HG03060 (cell line): ENCODE data around the gene TEX54.
"Not testable (repeated sequence)": the region's sequence is repeated elsewhere in the genome, so short reads cannot be mapped to it uniquely, and the experiment has no call there.

Experiments
- ATAC-seq: cut with Tn5 transposase; IDR thresholded peaks from one replicate; pipeline ENCODE4 v1.9.1; 2021; ENCODE audit warnings: low read depth, moderate number of reproducible peaks; ENCODE audit not compliant: unreplicated experiment

TEX54 gene

DNA sequence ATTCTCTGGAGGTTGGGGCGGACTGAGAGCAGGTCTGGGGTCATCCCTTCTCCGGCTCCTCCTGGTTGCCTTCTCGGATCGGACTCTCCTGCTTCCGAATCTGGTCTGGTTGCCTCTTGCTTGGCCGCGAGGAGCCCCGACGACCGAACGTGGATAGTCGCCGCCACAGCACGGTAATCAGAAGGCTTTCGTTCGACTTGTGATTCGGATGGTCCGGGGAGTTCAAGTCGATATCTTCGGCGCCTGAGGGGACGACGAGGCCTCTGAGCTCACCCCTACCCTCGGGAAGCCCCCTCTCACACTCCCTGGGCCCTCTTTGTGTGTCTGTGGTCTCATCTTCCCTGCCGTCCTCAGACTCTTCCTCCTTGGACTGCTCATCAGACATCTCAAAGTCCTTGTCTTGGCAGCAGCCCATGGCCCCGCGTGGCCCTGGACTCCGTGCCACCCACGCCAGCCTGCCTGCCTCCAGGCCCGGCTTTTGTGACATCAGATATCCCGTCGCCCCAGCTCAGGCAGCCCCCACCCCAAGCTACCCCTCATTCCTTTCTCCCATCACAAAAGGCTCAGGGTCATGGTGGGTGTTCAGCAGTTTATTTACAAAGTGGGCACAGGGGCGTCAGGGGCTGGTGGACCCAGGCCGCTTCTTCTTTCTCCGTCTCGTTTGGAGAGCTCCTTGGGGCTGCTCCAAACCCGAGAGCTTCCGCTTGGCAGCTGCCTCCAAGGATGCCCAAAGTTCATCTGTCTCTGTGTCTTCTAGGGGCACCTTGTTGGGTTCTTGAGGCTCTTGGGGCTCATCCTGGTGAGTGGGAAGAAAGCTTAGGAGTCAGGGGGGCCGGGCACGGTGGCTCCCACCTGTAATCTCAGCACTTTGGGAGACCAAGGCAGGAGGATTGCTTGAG lies at the start of gene TEX54:
TEX54 (minus strand) TSS at position 506 of the 899 bp plus-strand sequence.
- ATAC-seq, result peak; percentile 7

DNA sequence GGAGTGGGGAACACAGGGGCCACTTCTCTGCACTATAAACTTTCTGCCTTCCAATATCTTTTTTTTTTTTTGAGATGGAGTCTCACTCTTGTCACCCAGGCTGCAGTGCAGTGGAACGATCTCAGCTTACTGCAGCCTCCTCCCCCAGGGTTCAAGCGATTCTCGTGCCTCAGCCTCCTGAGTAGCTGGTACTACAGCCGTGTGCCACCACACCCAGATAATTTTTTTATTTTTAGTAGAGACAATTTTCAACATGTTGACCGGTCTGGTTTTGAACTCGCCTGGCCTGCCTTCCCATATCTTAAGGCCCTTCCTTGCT lies 49.7 kb upstream of the TEX54 start:
- no peak for ATAC-seq

DNA sequence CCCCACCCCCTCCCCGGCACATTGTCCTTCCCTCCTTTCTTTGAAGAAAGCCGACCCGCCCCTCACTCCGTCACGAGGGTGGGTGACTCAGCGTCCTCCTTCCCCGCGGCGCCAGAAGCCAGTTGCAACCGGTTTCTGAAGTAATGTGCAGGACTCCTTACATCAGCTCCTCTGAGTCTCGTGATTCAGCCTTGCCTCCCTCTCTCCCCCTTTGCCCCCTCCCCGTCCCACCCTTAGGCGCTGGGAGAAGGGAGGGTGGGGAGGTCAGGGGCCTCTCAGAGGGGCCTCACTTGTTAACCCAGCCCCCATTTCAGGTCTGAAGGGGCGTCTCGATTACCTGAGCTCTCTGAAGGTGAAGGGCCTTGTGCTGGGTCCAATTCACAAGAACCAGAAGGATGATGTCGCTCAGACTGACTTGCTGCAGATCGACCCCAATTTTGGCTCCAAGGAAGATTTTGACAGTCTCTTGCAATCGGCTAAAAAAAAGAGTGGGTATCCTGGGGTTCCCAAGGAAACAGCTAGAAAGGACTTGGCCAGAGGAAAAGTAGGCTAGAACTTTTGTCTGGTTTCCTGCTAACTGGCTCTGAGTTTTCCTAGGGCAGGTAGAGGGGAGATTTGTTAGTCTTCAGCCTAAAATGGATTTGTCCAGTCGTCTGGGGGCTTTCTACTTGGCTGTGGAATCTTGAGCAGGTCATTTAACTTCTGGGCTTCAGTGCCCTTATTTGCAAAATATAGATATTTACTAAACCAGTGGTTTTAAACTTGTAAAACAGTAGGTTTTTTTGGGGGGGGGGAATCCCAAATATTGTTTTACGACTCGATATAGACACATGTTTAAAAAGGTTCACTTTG lies 49.2 kb upstream of the TEX54 start:
- peak; percentile 25 for ATAC-seq

DNA sequence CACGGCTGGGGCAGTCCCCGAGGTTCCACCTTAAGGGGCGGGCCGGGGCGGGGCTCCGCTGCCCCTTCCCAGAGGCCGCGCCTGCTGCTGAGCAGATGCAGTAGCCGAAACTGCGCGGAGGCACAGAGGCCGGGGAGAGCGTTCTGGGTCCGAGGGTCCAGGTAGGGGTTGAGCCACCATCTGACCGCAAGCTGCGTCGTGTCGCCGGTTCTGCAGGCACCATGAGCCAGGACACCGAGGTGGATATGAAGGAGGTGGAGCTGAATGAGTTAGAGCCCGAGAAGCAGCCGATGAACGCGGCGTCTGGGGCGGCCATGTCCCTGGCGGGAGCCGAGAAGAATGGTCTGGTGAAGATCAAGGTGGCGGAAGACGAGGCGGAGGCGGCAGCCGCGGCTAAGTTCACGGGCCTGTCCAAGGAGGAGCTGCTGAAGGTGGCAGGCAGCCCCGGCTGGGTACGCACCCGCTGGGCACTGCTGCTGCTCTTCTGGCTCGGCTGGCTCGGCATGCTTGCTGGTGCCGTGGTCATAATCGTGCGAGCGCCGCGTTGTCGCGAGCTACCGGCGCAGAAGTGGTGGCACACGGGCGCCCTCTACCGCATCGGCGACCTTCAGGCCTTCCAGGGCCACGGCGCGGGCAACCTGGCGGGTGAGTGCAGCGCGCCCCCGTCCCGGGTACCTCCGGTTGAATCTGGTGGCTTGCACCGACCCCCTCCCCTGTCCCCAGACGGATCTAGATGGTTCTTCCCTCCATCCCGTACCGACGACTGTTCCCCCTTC lies 48.4 kb upstream of the TEX54 start, which contains the start of gene SLC3A2:
SLC3A2 (plus strand) TSS at position 94 of the 776 bp plus-strand sequence; CDS start at position 222, 128 bp downstream.
- ATAC-seq, result peak; percentile 44

DNA sequence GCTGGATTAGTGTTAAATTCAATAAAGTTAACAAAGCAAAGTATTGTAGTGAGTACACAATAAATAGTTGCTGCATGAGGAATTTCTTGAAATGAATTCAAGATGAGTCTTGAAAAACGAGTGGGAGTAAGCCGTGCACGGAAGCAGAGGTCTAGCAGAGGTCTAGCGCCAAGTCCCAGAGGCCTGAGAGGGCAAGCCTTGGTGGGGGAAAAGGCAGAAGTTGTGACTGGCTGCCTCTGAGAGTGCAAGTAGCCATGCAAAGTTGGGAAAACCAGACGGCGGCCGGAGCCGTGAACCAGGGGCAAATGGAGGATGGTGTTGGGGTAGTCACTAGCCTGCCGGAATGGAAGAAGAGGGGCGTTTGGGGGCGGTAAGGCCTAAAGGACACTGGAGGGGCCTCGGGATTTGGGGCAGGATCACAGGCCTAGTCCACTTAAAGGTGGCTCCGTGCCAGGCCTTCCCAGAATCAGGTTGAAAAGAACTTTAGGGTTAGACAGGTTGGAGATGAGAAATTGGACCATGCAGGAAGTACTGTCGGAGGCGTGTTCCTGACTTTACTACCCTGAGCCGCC lies 47.7 kb upstream of the TEX54 start:
- ATAC-seq, result no peak

DNA sequence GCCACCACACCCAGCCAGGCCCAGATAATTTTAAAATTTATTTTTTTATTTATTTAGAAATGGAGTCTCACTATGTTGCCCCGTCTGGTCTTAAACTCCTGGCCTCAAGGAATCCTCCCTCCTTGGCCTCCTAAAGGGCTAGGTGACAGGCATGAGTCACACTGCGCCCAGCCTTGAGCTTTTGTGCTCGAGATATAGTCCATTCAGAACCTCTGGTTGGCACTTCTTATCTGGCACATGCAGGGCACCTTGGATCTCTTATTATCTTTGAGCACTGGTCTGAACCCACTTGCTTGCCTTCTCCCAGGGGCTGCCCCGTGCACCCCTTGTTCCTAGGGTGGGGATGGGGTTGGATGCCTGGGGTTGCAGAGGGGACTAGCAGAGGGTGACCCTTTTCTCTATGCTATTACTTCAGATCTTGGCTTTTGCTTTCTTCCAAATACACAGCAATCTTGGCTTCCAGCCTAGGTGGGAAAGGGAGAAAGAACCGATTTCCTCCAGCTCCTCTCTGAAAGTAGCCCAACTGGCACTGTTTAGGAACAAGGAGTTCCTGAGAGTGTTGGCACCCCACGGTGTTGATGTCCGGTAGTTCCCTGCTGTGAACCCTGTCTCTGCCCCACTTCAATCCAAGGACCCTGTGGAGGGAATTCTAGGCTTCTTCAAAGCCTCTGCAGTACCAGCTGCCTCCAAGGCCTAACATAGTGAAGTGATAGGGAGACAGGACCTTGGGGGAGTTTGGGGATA lies 46.8 kb upstream of the TEX54 start:
- no peak for ATAC-seq

DNA sequence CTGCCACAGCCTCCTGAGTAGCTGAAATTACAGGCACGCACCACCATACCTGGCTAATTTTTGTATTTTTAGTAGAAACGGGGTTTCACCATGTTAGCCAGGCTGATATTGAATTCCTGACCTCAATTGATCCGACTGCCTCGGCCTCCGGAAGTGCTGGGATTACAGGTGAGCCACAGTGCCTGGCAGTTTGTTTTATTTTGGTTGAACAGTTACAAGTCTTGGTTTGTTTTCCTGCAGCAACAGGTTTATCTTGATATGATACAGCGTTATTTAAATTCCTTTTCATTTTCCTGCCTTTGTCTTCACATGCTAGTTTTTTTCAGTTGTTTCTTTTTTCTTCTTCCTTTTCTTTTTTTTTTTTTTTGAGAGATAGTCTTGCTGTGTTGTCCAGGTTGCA lies 44.1 kb upstream of the TEX54 start:
- ATAC-seq, result no peak

DNA sequence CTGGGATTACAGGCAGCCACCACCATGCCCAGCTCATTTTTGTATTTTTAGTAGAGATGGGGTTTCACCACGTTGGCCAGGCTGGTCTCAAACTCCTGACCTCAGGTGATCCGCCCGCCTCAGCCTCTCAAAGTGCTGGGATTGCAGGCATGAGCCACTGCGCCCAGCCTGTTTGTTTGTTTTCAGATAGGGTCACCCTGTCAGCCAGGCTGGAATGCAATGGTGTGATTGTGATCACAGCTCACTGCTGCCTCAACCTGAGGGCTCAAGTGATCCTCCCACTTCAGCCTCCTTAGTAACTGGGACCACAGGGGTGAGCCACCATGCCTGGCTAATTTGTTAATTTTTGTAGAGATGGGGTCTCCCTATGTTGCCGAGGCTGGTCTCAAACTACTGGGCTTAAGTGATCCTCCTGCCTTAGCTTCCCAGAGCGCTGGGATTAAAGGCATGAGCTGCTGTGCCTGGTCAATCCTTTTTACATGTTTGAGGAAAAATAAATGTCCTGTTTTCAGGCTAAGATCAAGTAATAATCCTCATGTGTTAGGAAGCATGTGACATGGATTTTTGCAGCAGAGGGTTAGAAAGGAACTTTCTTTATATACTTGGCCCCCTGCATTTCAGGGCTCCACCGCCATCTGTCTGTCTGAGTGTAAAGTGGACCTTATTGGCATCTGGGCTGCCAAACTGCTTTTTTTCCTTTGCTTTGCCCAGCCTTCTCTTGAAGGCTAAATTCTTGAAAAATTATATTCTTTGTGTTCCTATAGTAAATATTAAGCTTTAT lies 43.2 kb upstream of the TEX54 start:
- no peak for ATAC-seq

DNA sequence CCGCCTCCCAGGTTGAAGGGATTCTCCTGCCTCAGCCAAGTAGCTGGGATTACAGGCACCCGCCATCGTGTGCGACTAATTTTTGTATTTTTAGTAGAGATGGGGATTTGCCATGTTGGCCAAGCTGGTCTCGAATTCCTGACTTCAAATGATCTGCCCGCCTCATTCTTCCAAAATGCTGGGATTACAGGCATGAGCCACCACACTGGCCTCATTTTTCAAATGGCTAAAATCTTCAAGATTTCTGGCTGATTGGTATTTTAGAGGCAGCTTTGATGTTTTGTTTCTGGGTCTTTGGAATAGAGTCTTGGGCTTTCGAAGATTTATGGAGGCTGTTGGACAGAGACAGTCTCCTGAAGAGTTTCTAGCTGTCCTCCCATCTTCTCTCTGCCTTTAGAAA lies 42.2 kb upstream of the TEX54 start:
- no peak for ATAC-seq

DNA sequence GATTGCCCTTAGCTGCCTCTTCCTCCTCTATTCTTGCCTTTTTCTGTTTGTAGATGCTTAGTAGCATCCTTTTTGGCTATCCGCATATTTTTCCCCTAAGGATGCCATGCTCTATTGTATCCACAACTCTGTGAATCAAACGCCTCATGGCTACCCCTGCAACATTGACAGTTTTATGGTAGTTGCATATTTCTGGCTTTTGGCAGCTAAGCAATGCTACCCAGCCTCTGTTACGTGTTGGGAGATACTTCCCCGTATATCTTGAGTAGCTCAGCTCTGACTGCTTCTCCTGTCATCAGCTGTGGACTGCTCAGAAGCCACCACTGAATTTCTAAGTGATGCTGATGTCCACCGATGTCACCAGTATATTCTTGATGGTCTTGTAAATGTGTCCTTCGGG lies 33.0 kb upstream of the TEX54 start:
- ATAC-seq, result no peak

DNA sequence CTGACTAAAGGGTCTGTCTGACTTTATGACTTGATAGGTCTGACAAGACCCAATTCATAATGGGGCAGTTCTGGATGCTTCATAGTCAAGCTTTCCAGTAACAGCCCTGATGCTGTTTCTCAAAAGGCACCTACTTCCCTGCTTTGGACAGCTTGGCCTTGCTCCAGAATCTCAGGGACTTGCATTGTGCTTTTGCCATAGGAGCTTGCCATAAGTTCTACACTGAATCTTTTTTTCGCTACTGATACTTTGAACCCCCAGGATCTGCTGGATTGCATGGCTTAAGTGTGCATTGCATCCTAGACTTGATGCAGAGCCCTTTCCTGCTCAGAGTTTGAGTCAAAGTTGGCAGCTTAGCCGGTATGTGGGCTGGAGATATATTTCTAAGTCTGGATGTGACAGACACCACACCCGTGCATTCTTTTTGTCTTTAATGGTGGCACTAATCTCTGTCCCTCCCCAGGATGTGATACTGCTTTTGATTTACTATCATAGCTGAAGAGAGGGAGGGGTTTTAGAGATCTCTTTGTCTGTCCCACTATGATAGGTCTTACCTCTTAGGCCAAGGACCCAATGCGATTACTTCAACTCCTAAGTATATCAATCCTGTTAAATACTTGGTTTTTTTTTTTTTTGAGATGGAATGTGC lies 31.2 kb upstream of the TEX54 start:
- no peak for ATAC-seq

DNA sequence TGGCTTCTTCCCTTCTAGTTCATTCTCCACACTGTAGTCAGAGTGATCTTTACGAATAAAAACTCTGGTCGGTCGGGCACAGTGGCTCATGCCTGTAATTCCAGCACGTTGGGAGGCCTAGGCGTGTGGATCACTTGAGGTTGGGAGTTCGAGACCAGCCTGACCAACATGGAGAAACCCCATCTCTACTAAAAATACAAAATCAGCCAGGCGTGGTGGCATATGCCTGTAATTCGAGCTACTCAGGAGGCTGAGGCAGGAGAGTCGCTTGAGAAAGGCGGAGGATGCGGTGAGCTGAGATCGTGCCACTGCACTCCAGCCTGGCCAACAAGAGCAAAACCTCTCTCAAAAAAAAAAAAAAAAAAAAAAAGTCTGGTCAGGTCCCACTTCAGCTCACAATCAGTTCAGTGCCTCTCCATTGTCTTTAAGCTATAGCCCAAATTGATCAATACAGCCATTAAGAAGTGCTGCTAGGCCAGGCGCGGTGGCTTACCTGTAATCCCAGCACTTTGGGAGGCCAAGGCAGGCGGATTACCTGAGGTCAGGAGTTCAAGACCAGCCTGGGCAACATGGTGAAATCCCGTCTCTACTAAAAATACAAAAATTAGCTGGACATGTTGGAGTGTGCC lies 29.0 kb upstream of the TEX54 start:
- ATAC-seq, result not testable (repeated sequence)

DNA sequence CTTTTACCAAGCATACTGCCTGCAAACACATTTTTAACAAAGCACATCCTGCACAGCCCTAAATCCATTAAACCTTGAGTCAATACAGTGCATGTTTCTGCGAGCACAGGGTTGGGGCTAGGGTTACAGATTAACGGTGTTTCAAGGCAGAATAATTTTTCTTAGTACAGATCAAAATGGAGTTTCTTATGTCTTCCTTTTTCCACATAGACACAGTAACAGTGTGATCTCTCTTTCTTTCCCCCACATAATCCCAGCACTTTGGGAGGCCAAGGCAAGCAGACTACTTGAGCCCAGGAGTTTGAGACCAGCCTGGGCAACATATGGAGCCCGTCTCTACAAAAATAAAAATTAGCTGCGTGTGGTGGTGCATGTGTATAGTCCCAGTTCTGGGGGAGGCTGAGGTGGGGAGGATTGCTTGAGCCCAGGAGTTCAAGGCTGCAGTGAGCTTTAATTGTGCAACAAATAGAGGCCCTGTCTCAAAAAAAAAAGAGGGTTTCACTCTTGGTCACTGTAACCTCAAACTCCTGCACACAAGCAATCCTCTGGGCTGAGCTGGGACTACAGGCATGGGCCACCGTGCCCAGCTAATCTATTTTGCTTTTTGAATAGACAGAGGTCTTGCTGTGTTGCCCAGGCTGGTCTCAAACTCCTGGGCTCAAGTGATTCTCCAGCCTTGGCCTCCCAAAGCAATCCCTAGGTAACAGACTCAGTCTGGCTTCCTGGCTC lies 28.4 kb upstream of the TEX54 start:
- ATAC-seq, result no peak

DNA sequence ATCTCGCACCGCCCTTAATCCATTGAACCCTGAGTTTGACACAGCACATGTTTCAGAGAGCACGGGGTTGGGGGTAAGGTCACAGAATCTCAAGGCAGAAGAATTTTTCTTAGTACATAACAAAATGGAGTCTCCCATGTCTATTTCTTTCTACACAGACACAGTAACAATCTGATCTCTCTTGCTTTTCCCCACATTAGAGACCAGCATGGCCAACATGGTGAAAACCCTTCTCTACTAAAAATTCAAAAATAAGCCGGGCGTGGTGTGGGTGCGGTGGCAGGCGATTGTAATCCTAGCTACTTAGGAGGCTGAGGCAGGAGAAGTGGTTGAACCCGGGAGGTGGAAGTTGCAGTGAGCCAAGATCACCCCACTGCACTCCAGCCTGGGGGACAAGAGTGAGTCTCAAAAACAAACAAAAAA lies 26.7 kb upstream of the TEX54 start:
- ATAC-seq, result not testable (repeated sequence)

DNA sequence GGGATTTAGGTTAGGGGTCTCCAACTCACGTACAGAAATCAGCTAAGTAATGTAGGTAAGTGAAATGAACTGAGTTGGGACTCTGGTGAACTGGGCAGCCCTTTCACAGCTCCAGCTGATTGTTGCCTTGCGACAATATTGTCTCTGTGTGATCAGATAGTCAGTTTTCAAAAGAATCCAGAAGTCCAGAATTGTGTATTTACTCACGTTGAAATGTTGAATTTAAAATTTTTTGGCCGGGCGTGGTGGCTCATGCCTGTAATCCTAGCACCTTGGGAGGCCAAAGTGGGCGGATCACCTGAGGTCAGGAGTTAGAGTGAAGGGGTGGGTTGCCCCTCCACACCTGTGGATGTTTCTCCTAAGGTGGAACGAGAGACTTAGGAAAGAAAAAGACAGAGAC lies 25.6 kb upstream of the TEX54 start:
- no peak for ATAC-seq

DNA sequence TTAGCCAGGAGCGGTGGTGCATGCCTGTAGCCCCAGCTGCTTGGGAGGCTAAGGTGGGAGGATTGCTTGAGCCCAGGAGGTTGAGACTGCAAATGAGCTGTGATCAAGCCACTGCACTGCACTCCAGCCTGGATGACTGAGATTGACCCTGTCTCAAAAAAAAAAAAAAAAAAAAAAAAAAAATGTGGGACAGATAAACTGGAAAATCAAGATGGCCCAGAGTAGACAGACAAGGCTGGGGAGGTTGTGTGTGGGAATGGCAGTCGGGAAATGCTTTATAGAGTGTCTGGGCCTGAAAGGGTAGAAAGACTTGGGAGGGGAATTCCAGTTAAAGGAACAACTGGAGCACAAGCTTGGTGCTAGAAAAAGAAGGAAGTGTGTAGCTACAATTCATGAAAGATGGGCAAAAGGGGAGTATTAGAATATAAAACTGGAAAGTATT lies 24.9 kb upstream of the TEX54 start:
- ATAC-seq, result no peak

DNA sequence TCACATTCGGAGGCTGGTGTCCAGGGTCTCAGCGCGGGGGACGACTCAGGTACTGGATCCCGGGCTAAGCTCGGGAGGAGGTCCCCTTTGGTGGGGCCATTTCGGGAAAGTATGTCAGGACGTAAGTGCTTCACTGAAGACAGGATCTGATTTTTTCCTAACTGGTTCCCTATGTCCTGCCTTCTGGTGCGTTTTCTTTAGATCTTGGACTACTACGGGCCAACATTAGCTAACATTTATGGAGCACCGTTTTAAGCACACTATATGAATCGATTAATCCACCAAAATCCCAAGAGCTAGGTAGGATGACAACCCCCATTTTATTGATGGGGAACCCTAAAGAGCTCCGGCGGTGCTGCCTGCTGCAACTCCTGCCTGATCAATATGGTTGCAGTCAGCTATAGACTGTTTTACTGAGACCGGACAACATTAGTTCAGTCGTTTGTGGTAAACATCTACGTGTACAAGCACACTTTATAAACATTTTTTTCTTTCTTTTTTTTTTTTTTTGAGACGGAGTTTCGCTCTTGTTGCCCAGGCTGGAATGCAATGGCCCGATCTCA lies 23.8 kb upstream of the TEX54 start:
- ATAC-seq, result no peak
